MM.1S (cell line): ENCODE results near the gene OR8H3.

ENCODE experiments used
- CTCF ChIP-seq: fragments of 300-600 bp; sonication (generic); IDR thresholded peaks from 2 replicates; pipeline ENCODE4 v1.5.1; 2016; ENCODE audit warnings: antibody characterized with exemption, low read length, mixed read lengths
- EZH2 ChIP-seq: fragments of 300-600 bp; sonication (generic); optimal IDR thresholded peaks from 2 replicates; pipeline ENCODE3; 2017; ENCODE audit warnings: low read depth, mild to moderate bottlenecking, antibody characterized with exemption, low read length, mixed read lengths
- EZH2phosphoT487 ChIP-seq: fragments of 300-600 bp; sonication (generic); IDR thresholded peaks from 2 replicates; pipeline ENCODE4 v1.6.1; 2018; ENCODE audit warnings: antibody characterized with exemption, low read length

DNA sequence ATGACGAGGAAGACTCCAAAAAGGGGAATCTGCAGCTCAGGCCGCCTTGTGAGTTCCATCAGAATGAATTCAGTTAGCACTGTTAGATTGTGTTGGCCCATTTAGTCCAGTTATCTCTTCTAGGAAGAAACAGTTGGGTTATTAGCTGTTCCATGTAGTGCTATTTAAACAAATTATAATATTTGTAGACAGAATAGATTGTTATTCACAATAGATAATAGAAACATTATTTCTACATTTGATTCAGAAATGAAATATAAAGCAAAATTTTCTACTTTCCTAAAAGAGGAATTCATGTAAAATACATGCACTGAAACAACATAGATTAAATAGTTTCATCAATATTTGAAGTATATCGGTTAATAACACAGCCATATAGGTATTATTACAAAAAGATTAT, 38.0 kb downstream of the OR8H3 start, which contains the start of gene OR8K5:
- TF ChIP-seq EZH2, result no peak
- no peak for TF ChIP-seq CTCF
- TF ChIP-seq EZH2phosphoT487, result no peak
